ENCODE measurements around the gene APOBEC2.

DNA sequence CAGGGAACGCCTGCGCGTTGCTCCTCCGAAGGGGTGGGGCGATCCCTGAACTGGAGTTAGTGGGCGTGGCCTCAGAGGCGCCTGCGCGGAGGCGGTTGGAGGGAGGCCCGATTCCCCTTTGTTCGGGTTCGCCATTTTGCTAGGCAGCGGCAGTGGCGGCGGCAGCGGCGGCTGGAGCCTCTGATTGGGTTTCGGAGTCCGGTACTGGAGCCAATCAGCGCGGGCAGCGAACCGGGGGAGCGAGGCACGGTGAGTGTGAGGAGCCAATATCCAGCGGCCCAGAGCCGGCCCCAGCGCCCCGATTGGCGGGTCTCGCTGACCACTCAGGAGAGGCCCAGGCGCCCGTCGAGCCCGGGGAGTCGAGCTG is 19.8 kb downstream of the APOBEC2 start, which contains the start of gene NFYA:
- TF ChIP-seq, protein P1, sequence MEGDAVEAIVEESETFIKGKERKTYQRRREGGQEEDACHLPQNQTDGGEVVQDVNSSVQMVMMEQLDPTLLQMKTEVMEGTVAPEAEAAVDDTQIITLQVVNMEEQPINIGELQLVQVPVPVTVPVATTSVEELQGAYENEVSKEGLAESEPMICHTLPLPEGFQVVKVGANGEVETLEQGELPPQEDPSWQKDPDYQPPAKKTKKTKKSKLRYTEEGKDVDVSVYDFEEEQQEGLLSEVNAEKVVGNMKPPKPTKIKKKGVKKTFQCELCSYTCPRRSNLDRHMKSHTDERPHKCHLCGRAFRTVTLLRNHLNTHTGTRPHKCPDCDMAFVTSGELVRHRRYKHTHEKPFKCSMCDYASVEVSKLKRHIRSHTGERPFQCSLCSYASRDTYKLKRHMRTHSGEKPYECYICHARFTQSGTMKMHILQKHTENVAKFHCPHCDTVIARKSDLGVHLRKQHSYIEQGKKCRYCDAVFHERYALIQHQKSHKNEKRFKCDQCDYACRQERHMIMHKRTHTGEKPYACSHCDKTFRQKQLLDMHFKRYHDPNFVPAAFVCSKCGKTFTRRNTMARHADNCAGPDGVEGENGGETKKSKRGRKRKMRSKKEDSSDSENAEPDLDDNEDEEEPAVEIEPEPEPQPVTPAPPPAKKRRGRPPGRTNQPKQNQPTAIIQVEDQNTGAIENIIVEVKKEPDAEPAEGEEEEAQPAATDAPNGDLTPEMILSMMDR (IDR thresholded peaks at IDR 0.05): no peak
- TF ChIP-seq POLR2A (IDR thresholded peaks at IDR 0.05): no peak
